ENCODE measurements around the gene RIBC1.
"Not testable (repeated sequence)": the region's sequence is repeated elsewhere in the genome, so short reads cannot be mapped to it uniquely, and the experiment has no call there.

RIBC1 gene

DNA sequence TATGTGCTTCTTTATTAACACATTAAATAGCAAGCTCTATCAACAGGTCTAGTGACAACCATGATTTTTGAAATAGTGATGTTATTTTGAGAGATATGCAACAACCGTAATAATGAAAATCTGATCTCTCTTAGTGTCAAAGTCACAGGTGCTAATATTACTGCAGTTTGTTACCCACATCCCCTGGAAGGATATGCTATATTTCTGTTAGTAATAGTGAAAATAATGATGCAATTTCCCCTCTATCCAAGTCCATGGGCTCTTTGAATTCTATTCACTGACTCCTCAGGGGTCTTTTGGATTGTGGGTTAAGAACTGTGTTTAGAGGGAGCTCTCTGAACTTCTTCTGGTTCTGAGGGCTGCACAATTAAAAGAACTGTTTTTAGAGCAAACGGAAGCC, 14.5 kb downstream of the RIBC1 start:
- DNase-seq, result no peak

DNA sequence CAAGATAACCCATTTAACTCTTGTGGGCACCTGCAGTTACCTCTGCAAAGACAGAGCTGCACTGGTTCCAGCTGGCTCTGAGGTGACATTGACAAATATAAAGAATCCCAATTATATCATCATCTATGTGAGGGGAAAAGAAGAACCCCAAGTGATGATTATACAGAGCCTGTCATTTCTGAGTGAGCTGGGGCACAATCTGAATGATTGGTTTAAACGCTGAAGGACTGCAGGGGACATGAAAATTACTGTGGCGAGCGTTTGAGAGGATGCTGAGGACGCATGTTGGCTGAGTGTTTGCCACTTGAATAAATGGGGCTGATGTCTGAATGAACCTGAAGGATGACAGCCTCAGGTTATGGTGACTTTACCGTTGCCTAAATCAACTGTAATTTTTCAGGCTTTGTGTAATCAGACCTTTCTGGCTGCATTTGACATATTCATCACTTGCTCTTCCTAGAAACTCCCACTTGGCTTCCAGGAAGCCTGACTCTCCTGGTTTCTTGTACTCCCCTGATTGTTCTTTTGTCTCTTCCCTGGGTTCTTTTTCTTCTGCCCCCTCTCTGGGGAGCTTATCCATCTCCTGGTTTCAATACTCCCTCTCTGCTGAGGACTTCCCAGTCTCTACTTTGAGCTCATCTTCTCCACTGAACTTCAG, 15.6 kb downstream of the RIBC1 start:
- no peak for DNase-seq

DNA sequence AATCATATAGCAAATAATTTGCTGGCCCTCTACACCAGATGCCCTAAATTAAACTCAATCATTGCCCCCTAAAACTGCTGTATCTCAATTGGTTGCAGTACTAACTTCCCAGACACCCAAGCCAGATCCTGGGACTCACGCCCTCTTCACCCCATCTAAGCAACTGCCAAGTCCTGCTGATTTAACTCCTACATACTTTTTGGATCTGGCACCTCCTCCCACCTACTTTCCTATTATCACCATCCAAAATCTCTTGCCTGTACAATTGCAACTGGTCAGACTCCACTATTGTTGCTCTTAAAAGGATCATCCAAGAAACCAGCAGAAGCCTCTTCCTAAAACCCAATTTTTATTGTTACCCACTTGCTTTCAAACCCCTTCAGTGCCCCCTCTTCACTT, 16.2 kb downstream of the RIBC1 start:
- DNase-seq, result no peak

DNA sequence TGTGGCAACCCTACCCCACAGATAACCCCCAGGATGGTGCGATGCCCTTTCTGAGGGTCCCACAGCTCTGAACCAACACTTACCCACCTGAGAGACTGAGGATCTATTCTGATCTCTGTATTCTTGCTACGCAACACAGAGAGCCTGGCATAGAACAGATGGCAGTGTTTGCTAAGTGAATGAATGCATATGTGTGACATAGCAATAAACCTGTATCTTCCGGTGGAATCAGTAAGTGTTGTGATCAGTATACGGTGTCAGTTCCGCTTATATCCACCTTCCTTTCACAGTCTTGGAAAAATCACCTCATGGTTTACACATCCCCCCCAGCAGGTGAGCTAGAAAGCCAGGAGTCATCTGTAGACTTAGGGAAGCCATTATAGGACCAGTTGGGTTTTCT, 17.4 kb downstream of the RIBC1 start:
- DNase-seq, result no peak

DNA sequence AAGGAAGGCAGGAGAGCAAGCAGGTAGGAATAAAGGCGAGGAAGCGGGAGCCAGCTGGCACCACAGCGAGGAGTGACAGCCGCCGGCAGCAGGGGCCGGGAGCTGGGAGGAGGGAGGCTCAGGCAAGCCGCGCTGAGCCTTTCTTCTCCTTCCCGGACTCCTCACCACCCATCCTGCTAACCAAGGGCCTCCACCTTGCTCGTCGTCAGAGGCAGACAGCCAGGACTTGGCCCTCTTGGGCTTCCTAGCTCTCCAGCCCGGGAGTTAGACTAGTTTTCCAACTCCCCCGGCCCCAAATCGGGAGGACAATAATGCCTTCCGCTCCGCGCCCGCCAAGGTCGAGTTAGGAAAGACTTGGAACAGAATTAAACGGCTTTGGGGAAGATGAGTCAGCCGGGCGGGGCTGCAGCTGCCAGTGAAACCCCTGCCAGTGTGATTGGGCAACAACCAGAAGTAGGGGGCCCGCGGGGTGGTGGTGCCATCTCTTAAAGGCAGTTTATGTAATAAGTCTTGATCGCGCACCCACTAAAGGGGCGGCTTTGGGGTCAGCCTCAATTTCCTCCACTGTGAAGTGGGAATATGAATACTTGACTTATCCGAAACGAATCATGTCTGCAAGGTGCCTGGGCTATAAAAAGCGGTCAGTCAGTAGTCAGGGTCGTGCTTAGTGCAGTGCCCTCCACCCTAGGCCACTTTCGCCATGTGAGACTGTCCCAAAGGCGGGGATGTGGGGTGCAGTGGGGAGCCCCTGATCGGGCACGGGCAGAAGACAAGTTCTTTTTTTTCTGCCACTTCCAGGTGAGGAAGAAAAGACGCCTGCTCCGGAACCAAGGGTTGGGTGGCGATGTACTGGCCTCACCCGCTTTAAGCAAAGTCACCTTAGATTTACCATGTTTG, 18.2 kb downstream of the RIBC1 start:
- DNase-seq, result peak in 1 of 2 experiments; percentile 3

DNA sequence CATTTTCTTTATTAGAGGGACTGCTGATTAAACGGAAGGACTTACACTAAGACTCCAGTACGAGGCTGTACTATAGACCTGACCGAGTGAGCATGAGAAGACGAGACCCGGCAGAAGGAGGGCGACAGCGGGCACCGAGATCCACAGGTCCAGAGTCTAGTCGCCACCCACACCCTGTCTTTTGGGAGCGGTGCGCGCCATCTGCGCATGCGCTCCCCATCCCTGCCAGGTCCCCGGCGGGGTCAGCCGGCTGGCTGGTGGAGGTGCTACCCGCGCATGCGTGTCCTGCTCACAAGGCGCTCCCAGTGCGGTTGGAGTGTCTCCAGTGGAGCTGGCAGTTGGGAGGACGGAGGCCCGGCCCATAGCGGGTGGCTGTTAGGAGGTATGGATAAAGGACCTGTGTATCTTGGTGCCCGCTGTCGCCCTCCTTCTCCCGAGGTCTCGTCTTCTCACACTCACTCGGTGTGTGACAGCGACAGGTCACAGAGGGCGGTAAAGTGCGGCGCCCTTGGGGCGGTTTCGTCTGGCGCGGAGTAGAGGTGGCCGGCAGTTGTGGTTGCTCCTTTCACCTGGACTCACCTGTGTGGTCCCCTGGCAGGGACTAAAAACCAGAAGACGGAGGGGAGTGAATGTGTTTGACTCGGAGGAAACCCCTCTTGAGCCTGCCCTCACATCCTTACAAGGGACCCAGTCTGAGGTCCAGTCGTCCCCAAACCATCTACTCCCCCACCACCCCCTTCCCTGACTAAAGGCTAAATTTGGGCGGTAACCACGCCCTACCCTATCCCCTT, 19.1 kb downstream of the RIBC1 start:
- peak; percentile 45 to 61 for DNase-seq

DNA sequence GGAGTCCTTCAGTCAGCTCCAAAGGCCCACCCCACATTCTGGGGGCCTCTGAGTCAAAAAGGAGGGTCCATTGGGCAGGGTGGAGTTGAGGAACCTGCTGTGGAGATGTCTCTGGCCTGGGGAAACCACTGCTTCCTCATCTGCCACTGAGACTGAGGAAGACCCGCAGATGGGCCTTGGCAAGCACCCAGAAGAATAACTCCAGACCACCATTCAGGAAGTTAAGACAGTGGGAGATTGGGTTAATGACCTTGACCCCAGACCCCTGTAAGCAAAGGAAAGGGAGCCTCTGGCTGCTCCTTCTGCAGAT, 19.6 kb downstream of the RIBC1 start:
- no peak for DNase-seq

DNA sequence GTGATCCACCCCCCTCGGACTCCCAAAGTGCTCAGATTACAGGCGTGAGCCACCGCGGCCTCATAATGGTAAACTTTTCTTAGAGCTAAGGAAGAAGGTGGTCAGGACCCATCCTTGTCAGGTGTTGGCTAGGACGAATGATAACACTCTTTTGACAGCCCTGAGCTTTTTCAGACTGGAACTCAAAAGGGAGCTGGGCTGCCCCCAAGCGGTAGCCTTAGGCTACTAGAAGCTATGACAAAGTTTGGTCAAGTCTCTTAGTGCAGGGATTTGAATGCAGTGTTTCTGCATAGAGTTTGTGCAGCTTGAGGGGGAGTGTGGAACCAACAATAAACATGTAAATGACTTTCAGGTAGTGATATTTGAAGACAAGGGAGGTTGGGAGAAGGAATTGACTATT, 23.3 kb downstream of the RIBC1 start:
- peak; percentile 26 to 39 for DNase-seq

DNA sequence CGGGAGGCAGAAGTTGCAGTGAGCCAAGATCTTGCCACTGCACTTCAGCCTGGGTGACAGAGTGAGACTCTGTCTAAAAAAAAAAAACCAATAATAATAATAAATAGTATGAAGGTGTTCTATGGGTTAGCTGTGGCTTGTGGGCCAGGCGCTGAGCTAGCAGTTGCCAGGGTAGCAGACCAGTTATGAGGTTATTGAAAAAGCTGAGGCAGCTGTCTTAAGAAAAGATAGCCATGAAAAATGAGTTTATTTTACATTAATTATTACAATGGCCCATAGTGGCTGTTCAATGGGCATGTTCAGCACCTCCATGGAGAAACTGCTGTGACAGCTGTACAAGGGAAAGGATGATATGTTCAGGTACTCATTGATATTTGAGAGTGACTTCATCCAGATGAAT, 24.8 kb downstream of the RIBC1 start:
- no peak for DNase-seq

DNA sequence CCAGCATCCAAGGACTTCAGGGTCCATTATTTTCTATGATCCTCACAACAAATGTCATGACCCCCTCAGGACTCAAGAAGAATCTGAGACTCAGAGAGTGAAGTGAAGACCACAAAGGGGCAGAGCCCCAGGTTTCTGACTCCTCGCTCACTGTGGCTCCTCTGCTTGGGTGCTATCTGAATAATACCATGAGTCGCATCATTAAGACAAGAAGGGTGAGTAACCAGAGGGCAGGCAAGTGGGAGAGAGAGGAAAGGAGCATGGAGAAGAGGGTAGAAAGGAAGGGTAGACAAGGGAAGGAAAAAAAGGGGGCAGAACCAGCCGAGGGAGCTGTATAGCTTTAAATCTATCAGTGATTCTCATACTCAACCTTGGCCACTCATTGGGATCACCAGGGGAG, 27.0 kb downstream of the RIBC1 start:
- no peak for DNase-seq

DNA sequence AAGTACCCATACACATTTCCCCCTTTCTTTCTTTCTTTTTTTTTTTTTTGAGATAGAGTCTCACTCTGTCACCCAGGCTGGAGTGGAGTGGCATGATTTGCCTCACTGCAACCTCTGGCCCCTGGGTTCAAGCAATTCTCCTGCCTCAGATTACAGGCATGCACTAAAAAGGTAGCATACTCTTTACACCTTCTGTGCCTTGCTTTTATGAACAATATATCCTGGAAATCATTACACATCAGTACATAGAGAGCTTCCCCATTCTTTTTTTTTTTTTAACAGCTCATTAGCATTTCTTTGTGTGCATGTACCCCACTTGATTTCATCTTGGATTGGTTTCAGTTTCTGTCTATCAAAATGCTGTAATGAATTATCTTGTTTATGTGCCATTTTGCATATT, 30.1 kb downstream of the RIBC1 start:
- DNase-seq, result no peak

DNA sequence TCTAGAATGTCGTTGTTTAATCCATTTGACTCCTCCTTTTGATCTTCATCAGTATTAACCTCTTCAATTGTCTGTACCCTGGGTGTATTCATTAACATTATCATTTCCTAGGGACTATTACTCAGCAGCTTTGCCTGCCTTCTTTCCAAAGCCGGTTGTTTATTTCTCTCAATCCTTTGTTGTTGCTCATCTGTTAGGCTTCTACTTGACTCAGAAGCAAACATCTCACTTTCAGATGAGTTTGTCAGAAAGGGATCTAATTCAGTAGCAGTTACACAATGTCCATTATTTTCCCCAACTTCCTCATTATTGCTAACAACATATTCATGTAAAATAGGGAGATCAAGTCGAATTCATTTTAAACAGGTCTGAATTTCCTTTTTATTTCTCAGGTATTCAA, 33.6 kb downstream of the RIBC1 start:
- no peak for DNase-seq

DNA sequence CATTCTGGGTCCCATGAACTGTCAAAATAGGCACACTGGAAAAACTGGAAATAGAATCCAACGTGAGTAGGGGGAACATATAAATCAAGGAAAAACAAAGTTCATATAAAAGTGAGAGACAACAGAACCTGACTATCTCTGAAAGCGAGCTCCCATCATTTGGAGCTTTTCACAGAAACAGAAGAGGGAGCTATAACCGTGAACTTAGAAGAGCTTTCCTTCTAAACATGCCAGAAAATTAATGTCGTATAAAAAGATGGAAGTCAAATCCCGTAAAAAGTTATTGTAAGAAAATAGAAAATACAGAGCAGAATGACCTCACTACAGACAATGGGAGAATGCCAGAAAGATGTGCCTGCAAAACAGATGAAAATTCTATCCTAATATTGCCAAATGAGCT, 35.4 kb downstream of the RIBC1 start:
- DNase-seq, result no peak

DNA sequence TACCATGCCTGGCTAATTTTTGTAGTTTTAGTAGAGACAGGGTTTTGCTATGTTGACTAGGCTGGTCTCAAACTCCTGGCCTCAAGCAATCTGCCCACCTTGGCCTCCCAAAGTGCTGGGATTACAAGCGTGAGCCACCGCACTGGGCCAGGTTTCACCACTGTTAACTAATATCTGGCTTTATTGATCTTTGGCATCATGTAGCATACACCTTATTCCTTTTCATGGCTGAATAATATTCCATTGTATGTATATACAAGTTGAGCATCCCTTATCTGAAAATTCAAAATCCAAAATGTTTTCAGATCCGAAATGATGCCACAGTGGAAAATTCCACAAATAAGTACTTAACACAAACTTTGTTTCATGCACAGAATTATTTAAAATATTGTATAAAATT, 46.0 kb downstream of the RIBC1 start:
- not testable (repeated sequence) for DNase-seq

DNA sequence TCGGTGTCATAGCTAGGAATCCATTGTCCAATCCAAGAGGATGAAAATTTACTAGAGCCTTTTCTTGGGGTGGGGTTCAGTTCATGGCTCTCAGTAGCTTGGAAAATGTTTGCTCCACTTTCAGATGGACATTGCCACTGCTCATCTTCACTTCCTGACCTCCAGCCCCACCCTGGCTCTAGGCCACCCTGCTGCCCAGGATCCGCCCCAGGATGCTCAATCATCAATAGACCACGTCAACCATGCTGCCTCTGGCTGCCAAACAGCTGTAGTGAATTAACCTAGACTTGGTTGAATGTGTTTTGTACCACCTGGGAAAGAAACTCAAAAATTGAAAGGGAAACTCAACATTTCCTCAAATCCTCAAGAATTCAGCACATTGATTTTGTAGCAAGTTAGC, 48.7 kb downstream of the RIBC1 start:
- no peak for DNase-seq

DNA sequence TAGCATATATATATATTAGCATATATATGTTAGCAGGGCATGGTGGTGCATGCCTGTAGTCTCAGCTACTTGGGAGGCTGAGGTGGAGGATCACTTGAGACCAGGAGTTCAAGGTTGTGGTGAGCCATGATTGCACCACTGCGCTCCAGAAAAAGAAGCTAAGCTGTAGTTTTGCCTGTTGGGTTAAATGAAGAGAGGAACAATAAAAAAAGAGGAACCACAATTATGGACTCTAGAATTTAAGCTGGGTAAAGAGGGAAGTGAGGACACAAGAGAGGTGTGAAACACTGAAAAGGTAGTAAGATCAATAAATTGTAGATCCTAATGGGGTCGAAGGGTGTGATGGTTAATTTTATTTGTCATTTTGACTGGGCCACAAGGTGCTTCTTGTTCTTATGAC, 52.0 kb downstream of the RIBC1 start:
- DNase-seq, result no peak

DNA sequence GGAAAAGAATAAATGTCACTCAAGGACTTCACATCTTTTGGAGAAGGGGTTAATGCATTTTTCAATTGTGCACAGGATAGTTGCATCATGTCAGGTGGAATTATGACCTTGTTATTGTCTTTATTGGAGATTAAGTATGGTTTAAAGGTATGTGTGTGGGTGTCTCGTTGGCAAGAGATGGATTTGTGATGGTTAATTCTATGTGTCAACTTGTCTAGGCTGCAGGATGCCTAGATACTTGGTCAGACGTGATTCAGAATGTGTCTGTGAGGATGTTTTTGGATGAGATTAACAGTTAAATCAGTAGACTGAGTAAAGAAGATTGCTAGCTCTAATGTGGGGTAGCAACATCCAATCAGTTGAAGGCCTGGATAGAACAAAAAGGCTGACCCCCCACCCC, 53.7 kb downstream of the RIBC1 start:
- DNase-seq, result no peak

DNA sequence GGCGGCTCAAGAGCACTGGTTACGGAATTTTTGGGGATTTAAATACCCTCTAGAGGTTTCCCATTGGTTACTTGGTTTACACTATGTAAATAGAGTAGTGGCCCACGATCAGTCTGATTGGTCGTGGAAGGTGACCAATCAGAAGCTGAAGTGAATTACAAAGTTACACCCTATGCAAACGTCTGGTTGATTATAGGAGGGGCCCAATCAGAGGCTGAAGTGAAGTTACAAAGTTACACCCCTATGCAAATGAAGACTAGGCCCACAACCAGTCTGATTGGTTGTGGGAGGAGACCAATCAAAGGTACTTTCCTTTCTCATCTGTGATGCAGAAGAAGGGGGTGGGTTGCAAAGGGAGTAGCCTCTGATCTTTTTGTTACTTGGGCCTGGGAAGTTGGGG, 56.6 kb downstream of the RIBC1 start:
- DNase-seq, result no peak
